PC-9 (cell line): ENCODE data around the gene GDE1. TPM values are rescaled to one million over a fixed set of nuclear protein-coding genes. Genes with fewer than 3 reads are reported as not detected.
A peak's percentile ranks its signal among the peaks of the same experiment; 100 is the strongest.

Experiments
- BruUV-seq: library from RNA; stranded (reverse); fragments of 400-500 nt; replicated peaks from 2 replicates; lab custom pipeline; 2021; lab: Mats Ljungman, UMichigan
- CTCF ChIA-PET: fragments of 300-600 bp; sonication (Branson Sonifier 250); formaldehyde crosslinking; loops from one replicate; lab custom pipeline; 2022; ENCODE audit warnings: antibody characterized with exemption; lab: Charles Lee
- POLR2A ChIA-PET: fragments of 300-600 bp; sonication (Branson Sonifier 250); formaldehyde crosslinking; loops from one replicate; lab custom pipeline; 2022; ENCODE audit warnings: antibody characterized with exemption; ENCODE audit not compliant: unreplicated experiment; lab: Charles Lee
- DNase-seq, 2 experiments: peaks; one replicate each; pipeline versions ENCODE4 v3.0.0 to v3.0.0-alpha.2; 2015 to 2022; ENCODE audit warnings: mixed read lengths in 1 of 2
- H2AFZ ChIP-seq: fragments of 200-600 bp; sonication (generic); 2 replicates; pipeline ENCODE4 v1.8.1; 2017; ENCODE audit warnings: antibody characterized with exemption
- H3F3A ChIP-seq: fragments of 200-600 bp; sonication (generic); 2 replicates; pipeline ENCODE4 v1.8.1; 2017; ENCODE audit warnings: antibody characterized with exemption, mild to moderate bottlenecking, low read depth; ENCODE audit not compliant: insufficient read depth
- H3K27ac ChIP-seq: fragments of 200-600 bp; sonication (generic); 2 replicates; pipeline ENCODE4 v1.6.1; 2016; ENCODE audit warnings: mixed run types
- H3K27me3 ChIP-seq: fragments of 200-600 bp; sonication (generic); 2 replicates; pipeline ENCODE4 v1.6.1; 2016; ENCODE audit warnings: low read depth, mixed run types; ENCODE audit not compliant: insufficient read depth
- H3K36me3 ChIP-seq: fragments of 200-600 bp; sonication (generic); 2 replicates; pipeline ENCODE4 v1.6.1; 2016; ENCODE audit warnings: low read depth, mixed run types
- H3K4me1 ChIP-seq: fragments of 200-600 bp; sonication (generic); replicated peaks from 2 replicates; pipeline ENCODE4 v1.6.1; 2016; ENCODE audit warnings: mixed run types; ENCODE audit not compliant: insufficient read depth
- H3K4me2 ChIP-seq: fragments of 200-600 bp; sonication (generic); 2 replicates; pipeline ENCODE4 v1.6.1; 2017; ENCODE audit warnings: mixed run types
- H3K4me3 ChIP-seq: fragments of 200-600 bp; sonication (generic); 2 replicates; pipeline ENCODE4 v1.6.1; 2016; ENCODE audit warnings: mixed run types
- H3K79me2 ChIP-seq: fragments of 200-600 bp; sonication (generic); 2 replicates; pipeline ENCODE4 v1.6.1; 2017; ENCODE audit warnings: low read depth, mixed run types
- H3K9me2 ChIP-seq: fragments of 200-600 bp; sonication (generic); 2 replicates; pipeline ENCODE4 v1.8.1; 2017; ENCODE audit warnings: mild to moderate bottlenecking; ENCODE audit not compliant: insufficient read depth
- H3K9me3 ChIP-seq: fragments of 200-600 bp; sonication (generic); 2 replicates; pipeline ENCODE4 v1.8.1; 2016; ENCODE audit warnings: low read depth; ENCODE audit not compliant: insufficient read depth
- H4K20me1 ChIP-seq: fragments of 200-600 bp; sonication (generic); 2 replicates; pipeline ENCODE4 v1.8.1; 2017; ENCODE audit not compliant: insufficient read depth
- CTCF ChIP-seq: fragments of 200-600 bp; sonication (generic); conservative IDR thresholded peaks from 2 replicates; pipeline ENCODE4 v1.6.1; 2017; ENCODE audit warnings: mixed run types, antibody characterized with exemption, mild to moderate bottlenecking, moderate library complexity
- EZH2 ChIP-seq: fragments of 200-600 bp; sonication (generic); IDR thresholded peaks from 2 replicates; pipeline ENCODE4 v1.8.0; 2017; ENCODE audit warnings: antibody characterized with exemption, low read depth
- intact Hi-C: fragments of 100-400 bp; cut with micrococcal nuclease; formaldehyde crosslinking; loops from one replicate; pipeline ENCODE4 v1.10.0; 2022; ENCODE audit not compliant: unreplicated experiment
- total RNA-seq: library from RNA; stranded (reverse); gene quantifications from 2 replicates; pipeline ENCODE4 v1.2.3, GENCODE V29; 2021

Gene GDE1
- total RNA-seq, 1 experiment from 2014 or later = 154 TPM

GRCh38 chr16:19463468-19464315 lies 58.2 kb downstream of the GDE1 start:
- Histone ChIP-seq H3K9me2 (no peaks in the 10 kb centered on the region), H3K4me1 (no peaks in the 10 kb centered on the region), H3K4me2 (no peak overlapping the region), H3K27ac (no peak overlapping the region), H3K4me3 (no peak overlapping the region), H4K20me1 (no peaks in the 10 kb centered on the region), H3K27me3 (no peaks in the 10 kb centered on the region), H3K36me3 (peaks cover 29% of the 10 kb centered on the region), H2AFZ (no peak overlapping the region), H3K79me2 (no peaks in the 10 kb centered on the region), H3K9me3 (no peaks in the 10 kb centered on the region), H3F3A (no peaks in the 10 kb centered on the region; the same call in 1 of the 2 replicates)
- CTCF ChIA-PET = no interaction called here
- intact Hi-C loops = no loop called here
- DNase-seq = peak in 1 of 2 experiments; percentile 5
- TF ChIP-seq CTCF = no peak
- TF ChIP-seq EZH2 = no peak
- no TSS peak for BruUV-seq
- POLR2A ChIA-PET = no interaction called here

- no peak overlapping the region for H3K4me2 ChIP-seq
- ChIA-PET CTCF (no interaction called here), POLR2A (no interaction called here)
- H3K36me3 ChIP-seq = peaks cover 20% of the 10 kb centered on the region
- no peak overlapping the region for H2AFZ ChIP-seq
- no peaks in the 10 kb centered on the region; the same call in 1 of the 2 replicates for H3F3A ChIP-seq
- H3K9me2 ChIP-seq = no peaks in the 10 kb centered on the region
- no peaks in the 10 kb centered on the region for H3K9me3 ChIP-seq
- intact Hi-C loops = no loop called here
- no peaks in the 10 kb centered on the region for H3K27me3 ChIP-seq
- no peaks in the 10 kb centered on the region for H4K20me1 ChIP-seq
- H3K79me2 ChIP-seq = no peaks in the 10 kb centered on the region
- DNase-seq = no peak
- H3K27ac ChIP-seq = no peak overlapping the region
- BruUV-seq = no TSS peak
- no peak overlapping the region for H3K4me3 ChIP-seq
- TF ChIP-seq EZH2 (no peak), CTCF (no peak)
- no peaks in the 10 kb centered on the region for H3K4me1 ChIP-seq
Measured at GRCh38 chr16:19460397-19460796, 61.5 kb downstream of the GDE1 start.

GRCh38 chr16:19458722-19459379 lies 63.0 kb downstream of the GDE1 start:
- no peaks in the 10 kb centered on the region for H3K9me2 ChIP-seq
- TF ChIP-seq CTCF (no peak), EZH2 (no peak)
- DNase-seq = no peak
- BruUV-seq = no TSS peak
- H3K27ac ChIP-seq = no peak overlapping the region
- no peaks in the 10 kb centered on the region for H3K4me1 ChIP-seq
- H3K4me2 ChIP-seq = no peak overlapping the region
- H3K9me3 ChIP-seq = no peaks in the 10 kb centered on the region
- intact Hi-C loops = no loop called here
- H2AFZ ChIP-seq = no peak overlapping the region
- H3K27me3 ChIP-seq = no peaks in the 10 kb centered on the region
- no peaks in the 10 kb centered on the region for H3K79me2 ChIP-seq
- no peaks in the 10 kb centered on the region; the same call in 1 of the 2 replicates for H3F3A ChIP-seq
- CTCF ChIA-PET = no interaction called here
- H3K36me3 ChIP-seq = peaks cover 20% of the 10 kb centered on the region
- H4K20me1 ChIP-seq = no peaks in the 10 kb centered on the region
- H3K4me3 ChIP-seq = no peak overlapping the region
- POLR2A ChIA-PET = interaction anchor here (0.6 kb wide), 1 partner anchor 40 kb away, joined by 4 read pairs; no protein-coding TSS in a partner anchor

Other genes starting within 250 kb of the GDE1 start
- gene CLEC19A, start 236.4 kb downstream of the GDE1 start, total RNA-seq = 0.38 and 0.41 TPM in 2 replicates
- 22.1 and 52.5 TPM in 2 replicates for gene TMC5, start 104.2 kb downstream of the GDE1 start, total RNA-seq
- gene CCP110, start 1.8 kb upstream of the GDE1 start, total RNA-seq = 23.4 and 31.9 TPM in 2 replicates
- gene VPS35L, start 33.6 kb upstream of the GDE1 start, total RNA-seq = 11.7 and 12.1 TPM in 2 replicates
- 60.4 TPM in 2 replicates for gene KNOP1, start 196.1 kb upstream of the GDE1 start, total RNA-seq
- gene IQCK, start 196.2 kb upstream of the GDE1 start, total RNA-seq = 21.0 and 21.6 TPM in 2 replicates